HEK293T (cell line): ENCODE data around the gene KPTN.

Source experiments
- CTCF ChIA-PET: fragments of 350-600 bp; formaldehyde crosslinking; extraction: SDS; loops from one replicate; lab custom pipeline; 2021; ENCODE audit warnings: antibody characterized with exemption, inconsistent platforms; lab: Yijun Ruan, JAX
- POLR2A ChIA-PET: fragments of 350-600 bp; formaldehyde crosslinking; extraction: SDS; loops from one replicate; lab custom pipeline; 2020; ENCODE audit warnings: antibody characterized with exemption, inconsistent platforms; lab: Yijun Ruan, JAX
- DNase-seq: peaks from one replicate; pipeline ENCODE4 v3.0.0; 2012; ENCODE audit warnings: mixed read lengths; ENCODE audit errors: extremely low spot score
- ARNT ChIP-seq: fragments of 450-650 bp; IDR thresholded peaks from 2 replicates; pipeline ENCODE4 v1.6.1; 2017; ENCODE audit warnings: mild to moderate bottlenecking
- BHLHE40 ChIP-seq: fragments of 450-650 bp; IDR thresholded peaks from 2 replicates; pipeline ENCODE4 v1.6.1; 2016; ENCODE audit warnings: mild to moderate bottlenecking, moderate library complexity, borderline replicate concordance
- CTBP1 ChIP-seq: fragments of 450-650 bp; IDR thresholded peaks from 2 replicates; pipeline ENCODE4 v1.6.1; 2016; ENCODE audit warnings: borderline replicate concordance
- ELF4 ChIP-seq: fragments of 450-650 bp; IDR thresholded peaks from 2 replicates; pipeline ENCODE4 v1.6.1; 2017; ENCODE audit warnings: antibody characterized with exemption
- FOXA1 ChIP-seq: fragments of 450-650 bp; IDR thresholded peaks from 2 replicates; pipeline ENCODE4 v1.6.1; 2016; ENCODE audit warnings: mild to moderate bottlenecking
- FOXK2 ChIP-seq: fragments of 450-650 bp; IDR thresholded peaks from 2 replicates; pipeline ENCODE4 v1.6.1; 2016; ENCODE audit warnings: mild to moderate bottlenecking
- FOXM1 ChIP-seq: fragments of 450-650 bp; IDR thresholded peaks from 2 replicates; pipeline ENCODE4 v1.6.1; 2017; ENCODE audit warnings: mild to moderate bottlenecking, borderline replicate concordance
- HDGF ChIP-seq: fragments of 450-650 bp; IDR thresholded peaks from 2 replicates; pipeline ENCODE4 v1.6.1; 2017; ENCODE audit warnings: antibody characterized with exemption, borderline replicate concordance
- L3MBTL2 ChIP-seq: fragments of 450-650 bp; conservative IDR thresholded peaks from 2 replicates; pipeline ENCODE4 v1.6.1; 2016; ENCODE audit warnings: mild to moderate bottlenecking
- LEF1 ChIP-seq: fragments of 450-650 bp; IDR thresholded peaks from 2 replicates; pipeline ENCODE4 v1.6.1; 2017; ENCODE audit warnings: mild to moderate bottlenecking, borderline replicate concordance
- NFRKB ChIP-seq: fragments of 450-650 bp; IDR thresholded peaks from 2 replicates; pipeline ENCODE4 v1.6.1; 2016; ENCODE audit warnings: mild to moderate bottlenecking, moderate library complexity
- SP1 ChIP-seq: fragments of 450-650 bp; IDR thresholded peaks from 2 replicates; pipeline ENCODE4 v1.6.1; 2017
- SUZ12 ChIP-seq: fragments of 450-650 bp; IDR thresholded peaks from 2 replicates; pipeline ENCODE4 v1.6.1; 2016; ENCODE audit warnings: mild to moderate bottlenecking
- TARDBP ChIP-seq: fragments of 450-650 bp; IDR thresholded peaks from 2 replicates; pipeline ENCODE4 v1.6.1; 2016
- ZNF384 ChIP-seq: fragments of 450-650 bp; IDR thresholded peaks from 2 replicates; pipeline ENCODE4 v1.6.1; 2016
- TF ChIP-seq, protein P1 (sequence below): fragments of 450-650 bp; IDR thresholded peaks from 2 replicates; pipeline ENCODE4 v1.6.1; 2016

KPTN gene

DNA sequence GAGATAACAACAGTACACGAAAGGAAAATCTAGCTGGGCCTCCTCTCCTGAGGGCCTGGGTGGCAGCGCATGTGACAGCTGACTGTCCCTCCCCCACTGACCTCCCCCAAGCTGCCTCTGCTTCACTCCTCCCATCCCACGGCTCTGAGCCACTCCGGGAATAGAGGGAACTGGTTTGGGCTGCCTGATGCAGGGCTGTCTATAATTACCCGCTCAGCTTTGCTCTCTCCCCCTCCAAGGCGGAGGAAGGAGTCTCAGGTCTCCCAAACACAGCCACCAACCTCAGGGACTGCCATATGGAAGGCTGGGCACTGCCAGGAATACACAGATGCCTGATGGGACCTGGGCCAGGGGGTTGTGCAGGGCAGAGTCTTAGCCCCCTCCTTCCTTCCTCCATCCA lies 23.0 kb upstream of the KPTN start:
- TF ChIP-seq ELF4 (no peak), L3MBTL2 (no peak), ZNF384 (no peak), NFRKB (no peak), SUZ12 (no peak), FOXA1 (no peak), ARNT (no peak), TARDBP (no peak), HDGF (no peak)
- DNase-seq = no peak
- CTCF ChIA-PET = no interaction called here
- POLR2A ChIA-PET = no interaction called here

DNA sequence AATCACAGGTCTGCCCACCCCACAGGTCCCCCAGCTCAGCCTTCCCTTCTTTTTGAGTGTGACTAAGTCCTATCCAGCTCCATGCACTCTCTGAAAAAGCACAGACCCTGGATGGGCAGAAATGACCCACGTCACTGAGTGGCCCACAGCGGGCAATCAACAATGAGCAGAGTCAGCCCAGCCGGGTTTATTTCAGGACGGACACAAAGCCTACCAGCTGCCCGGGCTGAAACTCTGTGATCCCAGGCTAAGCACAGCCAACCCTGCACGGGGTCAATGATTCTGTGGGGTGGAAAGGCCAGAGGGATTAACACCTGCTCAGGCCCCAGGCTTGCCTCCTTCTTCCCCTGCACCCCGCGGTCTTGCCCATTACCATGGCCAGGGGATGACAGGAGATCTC lies 22.4 kb upstream of the KPTN start:
- CTCF ChIA-PET = no interaction called here
- TF ChIP-seq FOXA1 (no peak), FOXK2 (no peak), LEF1 (no peak), NFRKB (no peak), TARDBP (no peak), FOXM1 (no peak), HDGF (no peak), ARNT (no peak), L3MBTL2 (no peak), ELF4 (no peak), CTBP1 (no peak), BHLHE40 (no peak), ZNF384 (no peak), SUZ12 (no peak), SP1 (no peak)
- TF ChIP-seq, protein P1, sequence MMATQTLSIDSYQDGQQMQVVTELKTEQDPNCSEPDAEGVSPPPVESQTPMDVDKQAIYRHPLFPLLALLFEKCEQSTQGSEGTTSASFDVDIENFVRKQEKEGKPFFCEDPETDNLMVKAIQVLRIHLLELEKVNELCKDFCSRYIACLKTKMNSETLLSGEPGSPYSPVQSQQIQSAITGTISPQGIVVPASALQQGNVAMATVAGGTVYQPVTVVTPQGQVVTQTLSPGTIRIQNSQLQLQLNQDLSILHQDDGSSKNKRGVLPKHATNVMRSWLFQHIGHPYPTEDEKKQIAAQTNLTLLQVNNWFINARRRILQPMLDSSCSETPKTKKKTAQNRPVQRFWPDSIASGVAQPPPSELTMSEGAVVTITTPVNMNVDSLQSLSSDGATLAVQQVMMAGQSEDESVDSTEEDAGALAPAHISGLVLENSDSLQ = no peak

DNA sequence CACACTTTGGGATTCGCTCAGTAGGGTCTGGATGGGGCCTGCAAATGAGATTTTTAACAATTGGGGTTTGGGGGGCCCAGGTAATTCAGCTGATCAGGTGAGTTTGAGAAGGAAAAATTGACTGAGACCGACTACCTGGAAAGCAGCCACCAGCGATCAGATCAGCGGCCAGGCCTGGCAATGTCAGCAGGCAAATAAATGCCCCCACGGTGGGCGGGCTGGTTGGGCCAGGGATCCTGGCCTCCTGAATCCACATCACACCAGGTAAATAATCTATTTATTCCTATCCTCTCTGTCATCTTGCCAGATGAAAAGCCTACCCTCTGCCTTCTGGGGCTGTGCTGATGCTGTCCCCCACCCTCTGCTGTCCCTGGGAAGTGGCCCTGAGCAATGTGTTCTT lies 21.5 kb upstream of the KPTN start:
- no peak for DNase-seq
- ChIA-PET POLR2A (no interaction called here), CTCF (no interaction called here)
- TF ChIP-seq ELF4 (no peak), TARDBP (no peak), HDGF (no peak), BHLHE40 (no peak)

More for the DNA sequence above, 22.4 kb upstream of the KPTN start:
- POLR2A ChIA-PET = no interaction called here
- DNase-seq = no peak

DNA sequence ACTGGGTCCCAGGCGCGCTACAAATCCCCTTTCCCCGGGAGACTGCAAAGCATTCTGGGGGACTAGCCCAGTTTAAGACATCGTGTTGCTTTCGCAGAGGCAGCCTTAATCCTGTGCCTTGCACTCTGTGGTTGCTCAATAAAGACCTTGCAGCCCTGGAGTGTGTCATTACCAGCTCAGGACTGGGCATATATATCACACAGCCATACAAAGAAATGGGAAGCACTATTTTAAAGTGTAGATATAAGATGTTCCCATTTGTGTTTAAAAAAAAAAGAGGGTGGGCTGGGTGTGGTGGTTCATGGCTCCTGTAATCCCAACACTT lies 19.8 kb upstream of the KPTN start:
- no peak for DNase-seq
- ChIA-PET CTCF (interaction anchor here (0.7 kb wide), 1 partner anchor 86 kb away, joined by 3 read pairs; no protein-coding TSS in a partner anchor), POLR2A (no interaction called here)
- TF ChIP-seq FOXM1 (no peak), ZNF384 (no peak), L3MBTL2 (no peak), FOXA1 (no peak), BHLHE40 (no peak), SP1 (no peak)

DNA sequence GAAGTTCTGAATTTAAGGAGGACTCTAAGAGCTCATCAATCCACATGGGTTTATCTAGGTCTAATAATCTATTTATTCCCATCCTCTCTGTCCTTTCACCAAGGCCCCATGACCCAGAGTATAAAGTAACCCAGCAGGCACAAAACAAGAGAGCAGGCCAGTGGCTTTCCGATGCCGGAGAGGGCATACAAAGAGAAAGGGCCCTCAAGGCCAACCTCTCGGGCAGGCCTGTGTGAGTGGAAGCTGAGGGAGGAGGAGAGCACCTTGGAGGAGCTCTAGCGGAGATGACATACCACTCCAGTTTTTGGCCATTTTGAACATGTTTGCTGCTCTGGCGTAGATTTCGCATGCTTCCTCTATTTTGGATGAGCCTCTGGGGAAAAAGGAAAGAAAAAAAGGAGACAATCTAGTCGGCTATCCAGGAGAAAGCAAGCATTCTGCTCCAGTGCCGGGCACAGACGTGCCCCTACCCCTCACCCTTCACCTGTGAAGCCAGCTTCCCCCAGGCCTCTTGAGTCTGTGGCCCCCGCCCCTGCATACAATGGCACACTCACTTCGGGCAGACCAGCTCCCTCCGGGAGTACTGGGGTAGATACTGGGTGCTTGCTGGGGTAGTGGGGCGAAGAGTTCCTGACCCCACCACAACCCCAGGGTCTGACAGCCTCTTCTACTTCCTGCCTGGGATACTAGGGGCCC lies 19.3 kb upstream of the KPTN start:
- CTCF ChIA-PET = interaction anchor here (0.6 to 0.7 kb wide), 2 partner anchors 18 to 87 kb away, joined by 3 to 4 read pairs; no protein-coding TSS in a partner anchor

DNA sequence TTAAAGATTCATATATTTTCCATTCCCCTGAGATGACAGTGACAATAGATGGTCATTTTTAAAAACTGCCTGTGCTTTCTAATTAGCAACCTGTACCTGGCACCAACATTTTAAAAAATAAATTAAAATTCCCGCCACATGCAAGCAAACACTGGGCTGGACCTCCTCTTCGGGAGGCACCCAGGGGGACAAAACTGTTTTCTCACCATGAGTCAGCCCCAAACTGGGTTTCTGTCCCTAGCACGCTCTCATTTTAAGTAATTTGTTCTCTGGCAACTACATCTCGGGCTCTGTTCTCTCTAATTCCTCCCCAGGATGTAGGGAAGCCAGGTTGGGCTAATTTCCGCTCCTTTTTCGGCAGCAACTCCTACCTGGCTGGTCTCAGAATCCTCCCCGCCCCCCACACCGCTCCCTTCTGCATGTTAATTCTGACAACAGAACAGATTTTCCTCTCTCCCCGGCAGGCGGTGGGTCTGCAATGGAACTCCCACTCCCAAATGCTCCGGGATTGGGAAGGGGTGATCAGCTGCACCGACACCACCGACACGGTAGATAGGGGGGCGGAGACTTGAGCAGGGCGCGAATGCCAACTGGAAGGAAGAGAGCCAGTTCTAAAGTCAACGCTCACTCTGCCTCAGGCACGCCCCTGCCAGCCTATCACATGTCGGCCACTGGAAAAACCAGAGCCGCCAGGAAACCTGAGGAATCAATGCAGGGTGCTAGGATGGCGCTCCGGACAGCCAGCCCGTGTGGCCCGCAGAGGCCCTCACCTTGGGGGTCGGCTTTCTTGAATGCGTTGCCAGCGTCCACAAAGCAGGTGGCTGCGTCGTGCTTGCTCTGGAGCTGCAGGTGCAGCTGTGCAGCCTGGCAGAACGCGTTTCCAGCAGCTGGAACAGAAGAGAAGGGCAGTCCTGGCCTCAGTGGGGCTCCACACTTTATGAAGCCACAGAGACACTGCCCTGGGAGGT lies 16.1 kb upstream of the KPTN start:
- POLR2A ChIA-PET = no interaction called here
- CTCF ChIA-PET = interaction anchor here (0.6 to 0.9 kb wide), 3 partner anchors 13 to 34 kb away, joined by 3 to 5 read pairs (median 3); partner anchors contain the start of gene NAPA
- no peak for TF ChIP-seq TARDBP
- TF ChIP-seq ZNF384 = no peak
- TF ChIP-seq SUZ12 = no peak
- TF ChIP-seq, protein P1 = no peak
- TF ChIP-seq ELF4 = no peak
- TF ChIP-seq CTBP1 = no peak
- TF ChIP-seq FOXM1 = no peak
- TF ChIP-seq L3MBTL2 = no peak
- TF ChIP-seq HDGF = no peak
- no peak for DNase-seq

More for the DNA sequence above, 19.3 kb upstream of the KPTN start:
- TF ChIP-seq FOXA1 (no peak), FOXM1 (no peak), NFRKB (no peak), HDGF (no peak)
- DNase-seq = no peak
- POLR2A ChIA-PET = no interaction called here

DNA sequence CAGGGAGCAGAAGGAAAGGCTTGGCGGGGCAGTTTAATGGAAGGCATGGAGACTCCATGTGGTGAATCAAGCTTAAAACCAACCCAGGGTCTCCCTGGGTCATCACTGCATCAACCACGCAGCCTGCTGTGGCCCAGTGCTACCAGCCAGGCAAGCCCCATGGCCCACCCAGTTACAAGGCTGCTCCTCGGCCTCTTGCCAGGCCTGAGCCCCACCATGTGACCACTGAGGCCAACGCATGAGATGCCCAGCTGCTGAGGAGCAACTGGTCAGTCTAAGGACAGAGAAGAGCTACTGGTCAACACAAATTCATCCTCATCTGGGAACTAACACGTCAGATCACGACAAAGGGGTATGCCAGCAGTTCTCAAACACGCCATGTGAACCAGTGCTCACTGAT lies 15.4 kb upstream of the KPTN start:
- no peak for TF ChIP-seq SUZ12
- no peak for TF ChIP-seq HDGF
- no peak for TF ChIP-seq CTBP1
- TF ChIP-seq LEF1 = no peak
- no peak for TF ChIP-seq ARNT
- TF ChIP-seq ZNF384 = no peak
- TF ChIP-seq NFRKB = no peak
- no peak for TF ChIP-seq SP1
- no peak for TF ChIP-seq FOXK2
- TF ChIP-seq, protein P1 = no peak
- TF ChIP-seq FOXA1 = no peak
- no peak for DNase-seq
- ChIA-PET CTCF (interaction anchor here (0.7 to 0.9 kb wide), 2 partner anchors 12 to 16 kb away, joined by 3 to 5 read pairs; partner anchors contain the start of gene NAPA), POLR2A (no interaction called here)
